GM19438 (cell line): ENCODE results near the gene PLSCR1.
"Not testable (repeated sequence)": the region's sequence is repeated elsewhere in the genome, so short reads cannot be mapped to it uniquely, and the experiment has no call there.

Experiments used
- ATAC-seq: cut with Tn5 transposase; IDR thresholded peaks from one replicate; pipeline ENCODE4 v1.9.1; 2021; ENCODE audit warnings: low read depth; ENCODE audit not compliant: unreplicated experiment

The PLSCR1 gene

GRCh38 chr3:146485297-146485696, 59.1 kb downstream of the PLSCR1 start:
- ATAC-seq: no peak

GRCh38 chr3:146476094-146476740, 68.2 kb downstream of the PLSCR1 start:
- ATAC-seq: no peak

- not testable (repeated sequence) for ATAC-seq
These were observed 69.4 kb downstream of the PLSCR1 start for GRCh38 chr3:146474976-146475375.

- ATAC-seq: no peak
These were observed 70.7 kb downstream of the PLSCR1 start for GRCh38 chr3:146473726-146474125.

- ATAC-seq: no peak
These were observed 71.8 kb downstream of the PLSCR1 start for GRCh38 chr3:146472611-146473010.

GRCh38 chr3:146471012-146471411, 73.4 kb downstream of the PLSCR1 start:
- no peak for ATAC-seq

GRCh38 chr3:146470425-146470990, 73.9 kb downstream of the PLSCR1 start:
- ATAC-seq: no peak

- peak; percentile 99 for ATAC-seq
These were observed 75.0 kb downstream of the PLSCR1 start, which contains the start of gene PLSCR2 for GRCh38 chr3:146469150-146470017. Gene PLSCR2, minus strand, starts transcription at chr3:146469561. Its CDS starts 9,657 bp downstream, at chr3:146459904.

- no peak for ATAC-seq
These were observed 75.7 kb downstream of the PLSCR1 start for GRCh38 chr3:146468671-146469149.

GRCh38 chr3:146468234-146468633, 76.2 kb downstream of the PLSCR1 start:
- ATAC-seq: no peak

GRCh38 chr3:146466604-146467003, 77.8 kb downstream of the PLSCR1 start:
- ATAC-seq: no peak

GRCh38 chr3:146465693-146466465, 78.5 kb downstream of the PLSCR1 start:
- ATAC-seq: no peak
